Common myeloid progenitor, CD34-positive (primary cell): ENCODE results near the gene NUDT3.
"Not testable (repeated sequence)": the region's sequence is repeated elsewhere in the genome, so short reads cannot be mapped to it uniquely, and the experiment has no call there.

Source experiments
- CTCF ChIA-PET: fragments of 350-600 bp; sonication (Branson Sonifier 250); formaldehyde crosslinking; loops from one replicate; lab custom pipeline; 2021; ENCODE audit warnings: antibody characterized with exemption; lab: Charles Lee
- POLR2A ChIA-PET: fragments of 350-600 bp; sonication (Branson Sonifier 250); formaldehyde crosslinking; loops from one replicate; lab custom pipeline; 2021; ENCODE audit warnings: antibody characterized with exemption; lab: Charles Lee
- DNase-seq, 3 donors: peaks; one replicate each; pipeline versions ENCODE4 v3.0.0 to v3.0.0-alpha.2; 2013
- H3K27ac ChIP-seq, 2 experiments: 1 replicate in 1 of 2; 2 replicates in 1 of 2; pipeline ENCODE4 v1.7.0; 2013; ENCODE audit warnings: inconsistent platforms in 2 of 2, low read length in 2 of 2, mild to moderate bottlenecking in 2 of 2, low read depth in 1 of 2, moderate library complexity in 1 of 2; ENCODE audit not compliant: severe bottlenecking in 2 of 2, insufficient read depth in 1 of 2, poor library complexity in 1 of 2
- H3K27me3 ChIP-seq, 5 experiments: replicated peaks in 2 of 5; 1 replicate in 3 of 5; 2 replicates in 2 of 5; pipeline versions ENCODE4 v1.6.1 to v1.7.0; 2013; ENCODE audit warnings: low read length in 4 of 5, mild to moderate bottlenecking in 2 of 5, moderate library complexity in 2 of 5, inconsistent platforms in 1 of 5; ENCODE audit not compliant: insufficient read depth in 5 of 5, control insufficient read depth in 4 of 5
- H3K36me3 ChIP-seq, 4 experiments: 1 replicate in 2 of 4; 2 replicates in 2 of 4; pipeline versions ENCODE4 v1.6.1 to v1.7.0; 2013; ENCODE audit warnings: low read length in 3 of 4, control low read depth in 1 of 4, mild to moderate bottlenecking in 1 of 4; ENCODE audit not compliant: control insufficient read depth in 4 of 4, insufficient read depth in 4 of 4
- H3K4me1 ChIP-seq, 4 experiments: 1 replicate in 3 of 4; 2 replicates in 1 of 4; pipeline versions ENCODE4 v1.6.1 to v1.7.1; 2013; ENCODE audit warnings: low read length in 3 of 4, mild to moderate bottlenecking in 3 of 4, control low read depth in 1 of 4, inconsistent platforms in 1 of 4, moderate library complexity in 1 of 4; ENCODE audit not compliant: control insufficient read depth in 4 of 4, insufficient read depth in 4 of 4; ENCODE audit errors: control extremely low read depth in 1 of 4
- H3K4me3 ChIP-seq, 7 experiments: 1 replicate in 4 of 7; 2 replicates in 3 of 7; pipeline versions ENCODE4 v1.5.1 to v1.7.0; 2013; ENCODE audit warnings: mild to moderate bottlenecking in 7 of 7, low read length in 6 of 7, moderate library complexity in 6 of 7, inconsistent platforms in 2 of 7, low read depth in 2 of 7, control low read depth in 1 of 7; ENCODE audit not compliant: insufficient read depth in 4 of 7, control insufficient read depth in 1 of 7; ENCODE audit errors: extremely low read depth in 1 of 7
- H3K9me3 ChIP-seq, 5 experiments: 1 replicate in 4 of 5; 2 replicates in 1 of 5; pipeline versions ENCODE4 v1.6.1 to v1.7.1; 2013; ENCODE audit warnings: low read length in 4 of 5, mild to moderate bottlenecking in 2 of 5, inconsistent platforms in 1 of 5, low read depth in 1 of 5, moderate library complexity in 1 of 5; ENCODE audit not compliant: control insufficient read depth in 4 of 5, insufficient read depth in 2 of 5; ENCODE audit errors: control extremely low read depth in 1 of 5
- WGBS: methylation state at CpG from one replicate; pipeline ENCODE4 v1.1.5; 2013; ENCODE audit not compliant: insufficient coverage; 5-methylcytosine and 5-hydroxymethylcytosine counted together

The NUDT3 gene

DNA sequence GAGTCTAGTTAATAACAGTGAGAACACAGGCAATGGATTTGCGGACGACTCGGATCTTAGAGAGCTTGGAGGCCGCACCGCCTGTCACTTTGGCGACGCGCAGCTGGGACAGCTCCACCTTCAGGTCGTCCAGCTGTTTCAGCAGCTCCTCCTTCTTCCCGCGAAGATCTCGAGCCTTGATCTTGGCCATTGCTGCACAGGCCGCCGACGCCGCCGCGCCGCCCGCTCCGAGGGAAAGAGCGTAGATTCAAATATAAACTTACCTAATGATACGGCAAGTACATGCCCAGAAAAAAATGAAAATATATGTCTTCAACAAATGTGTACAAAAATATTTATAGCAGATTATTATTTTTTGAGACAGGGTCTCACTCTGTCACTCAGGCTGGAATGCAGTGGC is 129.0 kb downstream of the NUDT3 start:
- DNase-seq, H3K4me1 ChIP-seq, POLR2A ChIA-PET, H3K27me3 ChIP-seq, H3K27ac ChIP-seq, H3K36me3 ChIP-seq, CTCF ChIA-PET, H3K4me3 ChIP-seq: not testable (repeated sequence)
- peaks cover 0 to 13% (median 7%) of the 10 kb centered on the region in 5 experiments for H3K9me3 ChIP-seq
- WGBS, result 97% methylated on average over 6 of the region's 23 CpGs

DNA sequence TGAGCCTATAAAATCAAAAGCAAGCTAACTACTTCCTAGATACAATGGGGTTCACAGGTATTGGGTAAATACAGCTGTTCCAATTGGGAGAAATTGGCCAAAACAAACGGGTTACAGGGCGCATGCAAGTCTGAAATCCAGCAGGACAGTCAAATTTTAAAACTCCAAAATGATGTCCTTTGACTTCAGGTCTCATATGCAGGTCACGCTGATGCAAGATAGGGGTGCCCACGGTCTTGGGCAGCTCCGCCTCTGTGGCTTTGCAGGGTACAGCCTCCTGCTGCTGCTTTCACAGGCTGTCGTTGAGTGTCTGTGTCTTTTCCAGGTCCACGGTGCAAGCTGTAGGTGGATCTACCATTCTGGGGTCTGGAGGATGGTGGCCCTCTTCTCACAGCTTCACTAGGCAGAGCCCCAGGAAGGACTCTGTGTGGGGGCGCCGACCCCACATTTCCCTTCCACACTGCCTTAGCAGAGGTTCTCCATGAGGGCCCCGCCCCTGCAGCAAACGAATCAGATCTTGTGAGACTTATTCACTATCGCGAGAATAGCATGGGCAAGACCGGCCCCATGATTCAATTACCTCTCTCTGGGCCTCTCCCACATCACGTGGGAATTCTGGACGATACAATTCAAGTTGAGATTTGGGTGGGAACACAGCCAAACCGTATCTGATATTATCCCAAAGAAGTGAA is 131.7 kb downstream of the NUDT3 start:
- Histone ChIP-seq H3K36me3 (no peaks in the 10 kb centered on the region), H3K4me1 (no peaks in the 10 kb centered on the region), H3K4me3 (no peak overlapping the region), H3K27me3 (no peaks in the 10 kb centered on the region), H3K9me3 (peaks cover 0 to 13% (median 7%) of the 10 kb centered on the region in 5 experiments), H3K27ac (no peak overlapping the region)
- CTCF ChIA-PET, result interaction anchor here (1.1 kb wide), 1 partner anchor 11 kb away, joined by 6 read pairs; no protein-coding TSS in a partner anchor
- POLR2A ChIA-PET, result no interaction called here
- 92% methylated on average over 16 of the region's 17 CpGs for WGBS
- no peak for DNase-seq

DNA sequence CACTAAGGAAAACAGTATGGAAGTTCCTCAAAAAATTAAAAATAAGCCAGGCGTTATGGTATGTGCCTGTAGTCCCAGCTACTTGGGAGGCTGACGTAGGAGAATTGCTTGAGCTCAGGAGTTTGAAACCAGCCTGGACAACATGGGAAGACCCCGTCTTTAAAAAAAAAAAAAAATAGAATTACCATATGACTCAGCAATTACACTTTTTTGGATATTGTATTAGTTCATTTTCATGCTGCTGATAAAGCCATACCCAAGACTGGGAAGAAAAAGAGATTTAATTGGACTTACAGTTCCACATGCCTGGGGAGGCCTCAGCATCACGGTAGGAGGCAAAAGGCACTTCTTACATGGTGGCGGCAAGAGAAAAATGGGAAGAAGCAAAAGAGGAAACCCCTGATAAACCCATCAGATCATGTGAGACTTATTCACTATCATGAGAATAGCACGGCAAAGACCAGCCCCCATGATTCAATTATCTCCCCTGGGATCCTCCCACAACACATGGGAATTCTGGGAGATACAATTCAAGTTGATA is 132.9 kb downstream of the NUDT3 start:
- CTCF ChIA-PET, result no interaction called here
- 81% methylated on average over 5 of the region's 6 CpGs for WGBS

DNA sequence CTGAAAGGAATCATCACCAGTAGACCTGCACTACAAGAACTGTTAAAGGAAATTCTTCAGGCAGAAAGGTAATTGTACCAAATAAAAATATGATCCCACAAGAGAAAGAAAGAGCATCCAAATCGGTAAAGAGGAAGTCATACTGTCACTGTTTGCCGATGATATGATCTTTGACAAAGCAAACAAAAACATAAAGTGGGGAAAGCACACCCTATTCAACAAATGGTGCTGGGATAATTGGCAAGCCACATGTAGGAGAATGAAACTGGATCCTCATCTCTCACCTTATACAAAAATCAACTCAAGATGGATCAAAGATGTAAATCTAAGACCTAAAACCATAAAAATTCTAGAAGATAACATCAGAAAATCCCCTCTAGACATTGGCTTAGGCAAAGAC is 140.1 kb downstream of the NUDT3 start:
- H3K27me3 ChIP-seq, H3K27ac ChIP-seq, CTCF ChIA-PET, H3K9me3 ChIP-seq, POLR2A ChIA-PET, H3K36me3 ChIP-seq, DNase-seq, H3K4me3 ChIP-seq: not testable (repeated sequence)
- no CpG with 5 or more reads among the region's 2 CpGs for WGBS
- peaks cover 5 to 24% (median 20%) of the 10 kb centered on the region in 4 experiments for H3K4me1 ChIP-seq

More for the DNA sequence above, 132.9 kb downstream of the NUDT3 start:
- peak in 2 of 3 donors; percentile 50 to 66 for DNase-seq
- no peaks in the 10 kb centered on the region for H3K4me1 ChIP-seq
- no peaks in the 10 kb centered on the region for H3K36me3 ChIP-seq
- H3K4me3 ChIP-seq, result no peak overlapping the region
- no peak overlapping the region for H3K27ac ChIP-seq
- H3K27me3 ChIP-seq, result no peaks in the 10 kb centered on the region
- POLR2A ChIA-PET, result interaction anchor here (0.6 kb wide), 1 partner anchor 55 kb away, joined by 4 read pairs; no protein-coding TSS in a partner anchor
- peaks cover 0 to 13% (median 7%) of the 10 kb centered on the region in 5 experiments for H3K9me3 ChIP-seq

DNA sequence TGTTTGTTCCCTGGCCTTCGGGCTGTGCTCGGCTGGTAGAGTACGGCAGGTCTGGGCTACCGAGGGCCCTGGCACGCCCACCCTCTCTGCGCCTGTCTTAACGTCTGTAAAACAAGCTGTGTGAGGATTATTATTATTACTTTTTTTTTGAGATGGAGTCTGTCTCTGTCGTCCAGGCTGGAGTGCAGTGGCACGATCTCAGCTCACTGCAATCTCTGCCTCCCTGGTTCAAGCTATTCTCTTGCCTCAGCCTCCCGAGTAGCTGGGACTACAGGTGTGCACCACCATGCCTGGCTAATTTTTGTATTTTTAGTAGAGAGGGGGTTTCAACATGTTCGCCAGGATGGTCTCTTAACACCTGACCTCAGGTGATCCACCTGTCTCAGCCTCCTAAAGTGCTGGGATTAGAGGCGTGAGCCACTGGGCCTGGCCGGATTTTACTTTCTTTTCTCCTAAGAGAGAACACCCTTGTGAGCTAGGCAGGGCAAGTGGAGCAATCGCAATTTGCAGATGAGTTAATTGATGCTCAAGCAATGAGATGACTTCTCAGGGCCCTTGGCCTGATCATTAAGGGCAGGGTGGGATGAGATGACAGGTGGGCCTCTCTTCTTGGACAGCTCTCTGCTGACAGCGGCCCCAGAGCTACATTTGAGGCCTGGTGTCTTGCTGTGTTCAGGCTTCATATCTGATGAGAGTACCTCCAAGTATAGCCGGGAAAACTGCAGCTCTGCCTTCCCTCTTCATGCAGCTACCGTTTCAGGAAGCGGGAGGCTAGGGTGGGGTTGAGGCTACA is 142.8 kb downstream of the NUDT3 start:
- ChIA-PET POLR2A (interaction anchor here (1.2 to 2.6 kb wide), 4 partner anchors 13 to 165 kb away, joined by 4 to 15 read pairs (median 11); partner anchors contain the start of genes HMGA1 and NUDT3), CTCF (interaction anchor here (0.6 to 5.8 kb wide), 44 partner anchors 11 to 273 kb away, joined by 3 to 139 read pairs (median 4); partner anchors contain the start of gene NUDT3)
- DNase-seq, result no peak

DNA sequence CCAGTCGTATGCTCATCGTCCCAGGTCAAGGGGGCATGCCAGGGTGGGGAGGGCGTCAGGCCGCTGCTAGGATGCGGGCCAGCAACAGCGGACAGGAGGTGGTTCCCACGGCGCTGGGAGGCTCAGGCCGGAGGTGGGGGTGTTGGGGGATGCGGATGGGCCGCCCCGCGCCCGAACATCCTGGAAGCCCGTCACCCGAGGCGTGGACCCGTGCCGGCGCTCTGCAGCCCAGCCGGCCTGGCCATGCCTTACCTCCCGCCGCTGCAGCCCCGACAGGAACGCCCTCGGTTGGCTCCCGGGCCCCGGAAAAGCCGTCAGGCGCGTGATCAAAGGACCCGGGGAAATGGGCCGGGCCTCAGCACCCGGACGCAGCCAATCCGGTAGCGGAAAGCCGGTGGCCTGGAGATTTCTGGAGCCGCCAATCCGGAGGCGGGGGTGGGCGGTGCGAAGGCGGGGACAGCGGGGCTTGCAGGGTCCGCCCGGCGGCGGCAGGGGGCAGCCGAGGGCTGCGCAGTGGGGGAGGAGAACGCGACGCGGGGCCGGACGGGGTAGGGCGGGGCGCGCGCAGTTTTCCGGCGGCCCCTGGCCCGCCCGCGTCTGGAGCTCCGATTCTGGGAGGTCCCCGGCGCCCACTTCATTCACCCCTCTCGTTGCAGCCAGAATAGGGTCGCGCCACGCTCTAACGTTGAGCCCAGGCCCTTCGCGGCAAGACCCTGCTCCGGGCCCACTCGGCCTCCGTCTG is 143.6 kb downstream of the NUDT3 start, which contains the start of gene SMIM29:
SMIM29 (minus strand) TSS at position 280 of the 742 bp plus-strand sequence. CDS start 1,215 bp downstream, outside the sequence.
- POLR2A ChIA-PET, result interaction anchor here (0.6 to 2.6 kb wide), 6 partner anchors 12 to 1014 kb away, joined by 4 to 15 read pairs (median 6); partner anchors contain the start of genes HMGA1 and NUDT3
- Histone ChIP-seq H3K27me3 (no peaks in the 10 kb centered on the region), H3K36me3 (peaks cover 0 to 17% (median 4%) of the 10 kb centered on the region in 4 experiments), H3K4me1 (peaks cover 5 to 36% (median 30%) of the 10 kb centered on the region in 4 experiments), H3K27ac (peak within 1 kb of the TSS; percentile 33 to 83), H3K9me3 (no peaks in the 10 kb centered on the region), H3K4me3 (peak within 1 kb of the TSS; percentile 53 to 94 (median 89))
- DNase-seq, result peak; percentile 89 to 95 (median 95)
- CTCF ChIA-PET, result interaction anchor here (0.6 to 5.8 kb wide), 44 partner anchors 12 to 274 kb away, joined by 3 to 139 read pairs (median 4); partner anchors contain the start of gene NUDT3
- 0% methylated on average over 67 of the region's 79 CpGs for WGBS

More for the DNA sequence above, 142.8 kb downstream of the NUDT3 start:
- Histone ChIP-seq H3K27me3 (no peaks in the 10 kb centered on the region), H3K36me3 (peaks cover 0 to 9% (median 4%) of the 10 kb centered on the region in 4 experiments), H3K4me3 (peak overlapping the region; percentile 42 to 94 (median 86)), H3K9me3 (no peaks in the 10 kb centered on the region), H3K4me1 (peaks cover 5 to 29% (median 23%) of the 10 kb centered on the region in 4 experiments), H3K27ac (peak overlapping the region; percentile 33 to 83)
- 65% methylated on average over 10 of the region's 18 CpGs for WGBS
